ENCODE results near the gene PADI3. TPM values are rescaled to one million over a fixed set of nuclear protein-coding genes. Genes with fewer than 3 reads are reported as not detected.

The PADI3 gene
- total and polyA plus RNA-seq, 2 donors (not counting 3 experiments of a cell fraction or from before 2014, with no cell fraction given), result not detected

GRCh38 chr1:17206196-17206595, 42.7 kb upstream of the PADI3 start:
- Histone ChIP-seq H3K9me1 (replicated peaks; ENCODE audit: control insufficient read depth, extremely low read depth, insufficient read depth, low read length) (no peaks in the 10 kb centered on the region), H3K9ac (replicated peaks; ENCODE audit: extremely low read depth, insufficient read depth, low read length) (no peak overlapping the region), H3K4me1 (ENCODE audit: control insufficient read depth, extremely low read depth, insufficient read depth, low read length) (no peaks in the 10 kb centered on the region), H3K27ac (ENCODE audit: insufficient read depth, low read depth, low read length) (no peak overlapping the region), H3K36me3 (ENCODE audit: control insufficient read depth in 2 of 2, extremely low read depth in 1 of 2, insufficient read depth in 2 of 2, low read length in 2 of 2) (no peaks in the 10 kb centered on the region), H4K20me1 (replicated peaks; ENCODE audit: control insufficient read depth, extremely low read depth, insufficient read depth, low read length) (no peaks in the 10 kb centered on the region), H3K79me2 (ENCODE audit: control insufficient read depth, insufficient read depth, low read length) (no peaks in the 10 kb centered on the region), H3K9me3 (replicated peaks; ENCODE audit: control insufficient read depth, insufficient read depth, low read length) (no peaks in the 10 kb centered on the region), H2AFZ (ENCODE audit: low read depth, low read length) (no peak overlapping the region), H3K27me3 (ENCODE audit: control insufficient read depth in 2 of 2, insufficient read depth in 2 of 2, low read length in 2 of 2) (no peaks in the 10 kb centered on the region), H3K4me3 (replicated peaks in 1 of 3; ENCODE audit: insufficient read depth in 1 of 3, low read depth in 1 of 3, low read length in 3 of 3) (no peak overlapping the region), H3K4me2 (ENCODE audit: insufficient read depth, low read length) (no peak overlapping the region)
- POLR2A ChIA-PET, result interaction anchor here (0.7 kb wide), 1 partner anchor 342 kb away, joined by 9 read pairs; no protein-coding TSS in a partner anchor
- no TSS peak for BruUV-seq (replicated peaks)
- CTCF ChIA-PET, result interaction anchor here (1.5 kb wide), 1 partner anchor 71 kb away, joined by 3 read pairs; no protein-coding TSS in a partner anchor
- DNase-seq (ENCODE audit: low read depth, low spot score) (no peak), FAIRE-seq (no peak)
- TF ChIP-seq FOS (IDR thresholded peaks at IDR 0.05; ENCODE audit: borderline replicate concordance, insufficient read depth, low read length), result no peak
- no peak for TF ChIP-seq CTCF (IDR thresholded peaks at IDR 0.05; ENCODE audit: extremely low read depth in 1 of 2, insufficient read depth in 1 of 2, low read depth in 1 of 2, low read length in 2 of 2)
- no peak for TF ChIP-seq EZH2 (IDR thresholded peaks at IDR 0.05; ENCODE audit: borderline replicate concordance, low read depth, low read length, severe bottlenecking)
- TF ChIP-seq POLR2A (IDR thresholded peaks at IDR 0.05; ENCODE audit: low read depth, low read length), result no peak
- TF ChIP-seq GATA2 (IDR thresholded peaks at IDR 0.05; ENCODE audit: insufficient read depth, insufficient read length, low read depth, low read length), result no peak
- TF ChIP-seq MYC (IDR thresholded peaks at IDR 0.05; ENCODE audit: low read depth, low read length), result no peak
- no peak for TF ChIP-seq JUN (IDR thresholded peaks at IDR 0.05; ENCODE audit: borderline replicate concordance, insufficient read depth, insufficient read length, low read depth)
- no peak for TF ChIP-seq POLR2AphosphoS5 (IDR thresholded peaks at IDR 0.05; ENCODE audit: insufficient read depth, low read depth, low read length)
- dilution Hi-C loops (cut with MboI; ENCODE audit: extremely low pct_ligation_motif_present, low sequenced_read_pairs) (no loop called here), intact Hi-C loops (cut with micrococcal nuclease) (no loop called here)

Data from endothelial cell of umbilical vein (primary cell).